Activated CD8-positive, alpha-beta memory T cell treated with anti-CD3 and anti-CD28 coated beads, Interleukin-2, amount 50 U/mL, for 4 hours (primary cell): ENCODE results near the gene TERB2.
"Not testable (repeated sequence)": the region's sequence is repeated elsewhere in the genome, so short reads cannot be mapped to it uniquely, and the experiment has no call there.

ENCODE experiments used
- DNase-seq: peaks from one replicate; pipeline ENCODE4 v3.0.0-alpha.2; 2020

The TERB2 gene

DNA sequence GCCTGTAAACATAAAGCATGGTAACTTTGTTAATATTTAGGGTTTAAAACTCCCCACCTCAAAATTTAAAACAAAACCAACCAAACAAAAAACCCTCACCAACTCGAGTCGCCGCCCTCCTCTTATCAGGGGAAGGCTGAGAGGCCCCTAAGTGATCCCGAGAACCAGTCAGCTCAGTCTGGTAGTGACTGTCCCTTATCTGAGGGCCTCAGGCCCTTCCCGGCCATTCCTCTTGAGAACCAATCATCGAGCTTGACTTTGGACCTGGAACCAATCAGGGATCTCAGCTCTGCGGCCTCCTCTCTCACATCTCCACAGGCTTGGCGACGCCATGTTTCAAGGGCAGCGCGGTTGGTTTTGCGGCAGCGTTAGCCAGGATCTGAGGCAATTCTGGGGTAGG lies at the start of gene TERB2:
TERB2 (plus strand) TSS at position 300 of the 400 bp plus-strand sequence; CDS start at position 332, 32 bp downstream.
- DNase-seq = no peak

GRCh38 chr15:44909423-44909822 lies 47.1 kb upstream of the TERB2 start:
- DNase-seq = no peak

- DNase-seq = no peak
These were observed 45.4 kb upstream of the TERB2 start for GRCh38 chr15:44910981-44911625.

DNA sequence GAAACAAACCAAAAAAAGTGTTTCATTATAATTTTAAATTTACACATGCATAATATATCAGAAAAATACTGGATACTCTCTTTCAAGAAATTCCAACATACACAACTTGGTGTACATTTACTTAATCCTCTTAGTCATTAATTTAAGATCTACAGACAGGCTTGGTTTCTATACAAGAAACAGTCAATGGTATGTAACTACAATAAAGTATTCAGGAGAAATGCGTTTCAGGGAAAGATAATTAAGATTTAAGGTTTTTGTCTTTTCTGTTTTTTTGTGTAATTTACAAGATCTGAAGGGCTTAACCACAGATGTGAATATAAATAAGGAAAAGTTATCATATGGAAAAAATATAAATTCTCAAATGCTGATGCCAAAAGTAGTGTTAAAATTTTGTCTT lies 44.3 kb upstream of the TERB2 start:
- DNase-seq = not testable (repeated sequence)

DNA sequence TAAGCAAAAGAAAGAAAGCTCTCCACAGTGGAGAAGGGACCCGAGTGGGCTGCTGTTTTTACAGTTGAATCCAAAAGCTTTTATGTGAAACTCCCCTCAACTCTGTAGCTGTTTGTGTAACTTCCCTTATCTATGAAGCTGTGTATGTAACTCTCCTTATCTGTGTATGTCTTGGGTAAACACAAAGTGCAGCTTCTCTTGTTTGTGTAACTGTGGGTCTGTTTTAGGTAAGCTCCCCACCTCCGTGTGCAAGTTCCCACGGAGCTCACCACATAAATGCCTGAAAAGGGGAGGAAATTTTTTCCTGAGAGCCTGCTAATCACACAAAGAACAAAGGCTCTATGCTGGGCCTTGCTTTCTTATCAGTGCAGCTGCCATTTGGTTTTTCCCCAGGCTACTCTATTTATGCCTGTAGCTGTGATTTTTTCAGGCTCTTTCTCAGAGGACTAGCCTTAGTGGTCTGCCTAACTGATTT lies 43.5 kb upstream of the TERB2 start:
- not testable (repeated sequence) for DNase-seq

GRCh38 chr15:44918136-44918535 lies 38.4 kb upstream of the TERB2 start:
- DNase-seq = no peak

DNA sequence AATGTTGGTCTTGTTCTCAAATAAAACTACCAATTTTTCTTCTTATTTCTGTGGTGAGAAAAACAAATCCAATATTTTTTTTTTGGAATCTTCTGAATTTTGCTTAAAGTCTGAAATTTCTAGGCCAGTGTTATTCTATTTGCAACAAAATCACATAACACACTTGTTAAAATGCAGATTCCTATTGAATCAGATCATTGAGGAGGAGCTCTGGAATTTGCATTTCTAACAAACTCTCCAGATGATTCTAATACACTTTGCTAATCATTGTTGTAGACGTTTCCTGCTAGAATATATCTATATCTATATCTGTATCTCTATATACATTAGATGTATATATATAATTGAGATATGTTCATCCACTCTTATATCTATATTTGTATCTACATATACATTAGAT lies 27.8 kb upstream of the TERB2 start:
- DNase-seq = not testable (repeated sequence)

GRCh38 chr15:44930283-44930682 lies 26.2 kb upstream of the TERB2 start:
- not testable (repeated sequence) for DNase-seq

DNA sequence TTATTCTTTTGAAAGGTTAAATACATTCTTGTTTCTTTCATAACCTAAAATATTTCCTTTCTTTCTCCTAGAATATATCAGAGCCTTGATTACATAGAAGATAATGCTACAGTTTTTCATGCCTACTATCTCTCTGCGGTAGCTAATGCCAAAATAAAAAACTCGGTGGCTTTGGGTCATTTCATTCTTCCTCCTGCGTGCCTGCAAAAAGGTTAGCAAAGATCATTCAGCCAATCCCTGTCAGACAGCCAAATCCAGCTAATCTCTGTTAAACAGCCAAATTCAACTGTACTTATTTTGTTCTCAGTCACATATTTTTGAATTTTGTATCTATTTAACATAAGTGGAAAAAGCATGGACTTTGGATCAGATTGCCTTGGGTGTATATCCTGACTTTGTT lies 1.8 kb downstream of the TERB2 start:
- not testable (repeated sequence) for DNase-seq

GRCh38 chr15:44968475-44968874 lies 12.0 kb downstream of the TERB2 start:
- no peak for DNase-seq

GRCh38 chr15:44971036-44971435 lies 14.5 kb downstream of the TERB2 start:
- no peak for DNase-seq

- not testable (repeated sequence) for DNase-seq
These were observed 19.7 kb downstream of the TERB2 start for GRCh38 chr15:44976183-44976582.

DNA sequence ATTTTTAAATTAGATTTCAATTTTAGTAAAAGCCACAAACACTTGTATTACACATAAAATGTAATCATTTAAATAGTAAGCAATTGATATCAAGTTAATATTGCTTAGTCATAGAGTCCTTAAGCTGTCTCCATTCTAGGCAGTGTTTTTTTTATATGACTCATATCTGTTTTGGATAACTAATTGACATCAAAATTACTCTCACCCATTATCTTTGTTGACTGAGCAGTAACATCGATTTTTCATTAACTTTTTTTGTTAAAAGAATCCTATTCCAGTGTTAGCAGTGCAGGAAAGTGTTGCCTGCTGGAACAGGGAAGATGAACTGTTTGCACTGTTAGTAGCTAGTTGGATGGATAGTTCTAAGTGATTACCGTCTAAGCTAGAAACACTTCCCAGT lies 21.3 kb downstream of the TERB2 start:
- not testable (repeated sequence) for DNase-seq

GRCh38 chr15:44979617-44980339 lies 23.3 kb downstream of the TERB2 start:
- DNase-seq = not testable (repeated sequence)

GRCh38 chr15:44984144-44984543 lies 27.7 kb downstream of the TERB2 start:
- not testable (repeated sequence) for DNase-seq

DNA sequence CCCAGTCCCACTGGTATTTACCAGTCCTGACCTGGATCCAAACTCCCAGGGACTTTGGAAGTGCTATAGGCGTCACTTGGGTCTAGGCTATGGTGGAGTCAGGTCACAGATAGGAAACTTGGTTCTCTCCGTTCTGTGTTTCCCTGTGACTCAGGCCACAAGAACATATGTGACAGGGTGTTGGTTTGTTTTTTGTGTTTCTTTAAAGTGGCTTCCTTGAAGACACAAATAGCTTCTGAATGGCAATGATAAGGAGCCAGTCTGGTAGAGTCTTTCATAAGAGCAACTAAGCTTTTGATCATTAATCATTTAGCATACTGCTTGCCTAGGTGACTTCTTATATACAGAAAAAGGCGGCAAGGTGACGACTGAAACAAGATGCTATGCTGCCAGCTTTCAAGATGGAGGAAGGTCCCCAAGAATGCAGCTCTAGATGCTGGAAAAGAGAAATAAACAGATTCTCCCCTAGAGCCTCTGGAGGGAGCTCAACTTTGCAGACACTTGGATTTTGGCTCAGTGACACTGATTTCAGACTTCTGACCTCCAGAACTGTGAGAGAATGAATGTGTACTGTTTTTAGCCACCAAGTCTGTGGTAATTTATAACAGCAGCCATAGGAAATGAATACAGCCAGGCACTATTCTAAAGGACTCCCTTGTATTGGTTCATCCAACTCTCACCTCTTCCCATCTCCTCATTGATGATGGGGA lies 30.0 kb downstream of the TERB2 start:
- not testable (repeated sequence) for DNase-seq

DNA sequence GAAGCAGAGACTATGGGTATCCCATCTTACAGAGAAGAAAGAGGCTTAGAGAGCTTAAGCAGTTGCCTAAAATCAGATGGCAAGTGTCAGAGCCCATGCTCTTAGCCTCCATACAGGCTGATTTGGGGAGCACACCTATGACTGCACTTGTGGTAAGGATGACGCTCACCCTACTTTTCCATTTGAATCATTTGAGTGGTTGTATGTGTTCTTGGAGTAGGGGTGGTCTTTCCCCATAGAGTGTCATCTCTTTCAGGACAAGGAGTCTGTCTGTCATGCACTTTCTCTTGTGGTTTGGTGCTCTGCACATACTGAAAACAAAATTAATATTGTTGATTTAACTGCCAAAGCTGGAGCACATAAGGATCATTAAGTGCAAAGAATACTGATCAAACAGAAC lies 31.2 kb downstream of the TERB2 start:
- not testable (repeated sequence) for DNase-seq

DNA sequence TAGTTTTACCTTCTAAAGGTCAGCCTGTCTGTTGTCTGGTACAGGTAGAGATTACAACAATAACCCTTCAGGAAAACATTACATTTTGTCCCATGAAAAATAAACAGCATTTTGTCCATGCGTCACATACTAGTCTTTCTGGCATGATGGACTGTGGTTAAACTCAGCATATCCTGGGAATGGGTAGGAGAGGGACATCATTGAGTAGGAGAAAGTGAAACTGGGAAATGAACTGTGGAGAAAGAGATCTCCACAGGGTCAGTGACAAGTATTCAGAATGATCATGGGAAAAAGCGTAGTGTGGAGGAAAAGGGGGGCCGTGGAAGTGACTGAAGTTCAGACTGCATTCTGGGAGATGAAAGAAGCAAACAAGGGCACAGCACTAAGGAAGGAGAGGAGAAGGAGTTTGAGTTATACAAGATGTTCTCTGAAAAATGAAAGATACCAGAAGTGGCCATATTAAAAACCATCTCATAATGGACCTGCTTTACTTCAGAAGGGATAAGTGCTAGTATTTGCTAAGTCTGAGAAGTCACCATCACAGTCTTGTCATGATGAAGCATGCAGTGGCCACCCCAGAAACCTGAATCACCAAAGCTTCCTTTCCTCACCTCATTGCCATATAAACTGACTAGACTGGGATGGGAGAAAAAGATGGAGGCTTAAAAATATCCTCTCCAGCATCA lies 31.8 kb downstream of the TERB2 start:
- not testable (repeated sequence) for DNase-seq

GRCh38 chr15:44988870-44989219 lies 32.4 kb downstream of the TERB2 start:
- DNase-seq = not testable (repeated sequence)

- DNase-seq = not testable (repeated sequence)
These were observed 41.1 kb downstream of the TERB2 start for GRCh38 chr15:44997632-44998031.

- no peak for DNase-seq
These were observed 42.6 kb downstream of the TERB2 start for GRCh38 chr15:44999105-44999504.

- not testable (repeated sequence) for DNase-seq
These were observed 44.7 kb downstream of the TERB2 start for GRCh38 chr15:45001180-45001579.
